Esophagus squamous epithelium (tissue), 5 donors: ENCODE measurements around the gene QKI. TPM values are rescaled to one million over a fixed set of nuclear protein-coding genes. Genes with fewer than 3 reads are reported as not detected.

Experiments used
- DNase-seq: peaks from one replicate; lab custom pipeline; 2025; lab: John Stamatoyannopoulos, UW
- H3K27ac ChIP-seq, 4 donors: fragments of 200-600 bp; sonication (generic); one replicate each; pipeline ENCODE4 v1.5.1; 2016 to 2019; ENCODE audit warnings: mild to moderate bottlenecking in 1 of 4
- H3K27me3 ChIP-seq, 4 donors: fragments of 200-600 bp; sonication (generic); 1 replicate in 3 of 4; 2 replicates in 1 of 4; pipeline versions ENCODE4 v1.5.1 to v1.6.0; 2017 to 2021; ENCODE audit warnings: antibody characterized with exemption in 1 of 4
- H3K36me3 ChIP-seq, 3 donors: fragments of 200-600 bp; sonication (generic); one replicate each; pipeline ENCODE4 v1.5.1; 2016 to 2019
- H3K4me1 ChIP-seq, 3 donors: fragments of 200-600 bp; sonication (generic); one replicate each; pipeline ENCODE4 v1.5.1; 2017 to 2019
- H3K4me3 ChIP-seq, 4 donors: fragments of 200-600 bp; sonication (generic); 1 replicate in 3 of 4; 2 replicates in 1 of 4; pipeline ENCODE4 v1.5.1; 2016 to 2019; ENCODE audit warnings: mild to moderate bottlenecking in 2 of 4, moderate library complexity in 1 of 4
- H3K9me3 ChIP-seq, 3 donors: fragments of 200-600 bp; sonication (generic); one replicate each; pipeline ENCODE4 v1.5.1; 2016 to 2019
- POLR2A ChIP-seq, 4 donors: fragments of 450-650 bp; IDR thresholded peaks; one replicate each; pipeline ENCODE4 v1.6.1; 2017; ENCODE audit warnings: antibody characterized with exemption in 4 of 4, mild to moderate bottlenecking in 4 of 4, moderate library complexity in 3 of 4
- WGBS, 2 donors: methylation state at CpG; one replicate each; pipeline ENCODE4 v1.1.5; 2018; 5-methylcytosine and 5-hydroxymethylcytosine counted together
- intact Hi-C: fragments of 100-400 bp; cut with DNase I; formaldehyde crosslinking; loops from one replicate; pipeline ENCODE4 v1.15.0; 2022
- total RNA-seq, 4 donors: library from RNA; depleted of rRNA; stranded (reverse); fragments of >200 nt; gene quantifications; one replicate each; pipeline ENCODE4 v1.1.0, GENCODE V29; 2016
- TF ChIP-seq, protein P1 (sequence below), 6 experiments: fragments of 450-650 bp in 4 of 6; fragments of 200-600 bp in 2 of 6; sonication (generic) in 2 of 6; IDR thresholded peaks; one replicate each; pipeline ENCODE4 v1.5.1; 2016 to 2019; ENCODE audit warnings: antibody characterized with exemption in 6 of 6, mild to moderate bottlenecking in 4 of 6, moderate library complexity in 4 of 6
- donor health status: DM: yes; HTN: yes; CAD: no.

Gene QKI
- total RNA-seq, 4 donors from 2014 or later, result 46.2 to 149 (median 65.4) TPM

DNA sequence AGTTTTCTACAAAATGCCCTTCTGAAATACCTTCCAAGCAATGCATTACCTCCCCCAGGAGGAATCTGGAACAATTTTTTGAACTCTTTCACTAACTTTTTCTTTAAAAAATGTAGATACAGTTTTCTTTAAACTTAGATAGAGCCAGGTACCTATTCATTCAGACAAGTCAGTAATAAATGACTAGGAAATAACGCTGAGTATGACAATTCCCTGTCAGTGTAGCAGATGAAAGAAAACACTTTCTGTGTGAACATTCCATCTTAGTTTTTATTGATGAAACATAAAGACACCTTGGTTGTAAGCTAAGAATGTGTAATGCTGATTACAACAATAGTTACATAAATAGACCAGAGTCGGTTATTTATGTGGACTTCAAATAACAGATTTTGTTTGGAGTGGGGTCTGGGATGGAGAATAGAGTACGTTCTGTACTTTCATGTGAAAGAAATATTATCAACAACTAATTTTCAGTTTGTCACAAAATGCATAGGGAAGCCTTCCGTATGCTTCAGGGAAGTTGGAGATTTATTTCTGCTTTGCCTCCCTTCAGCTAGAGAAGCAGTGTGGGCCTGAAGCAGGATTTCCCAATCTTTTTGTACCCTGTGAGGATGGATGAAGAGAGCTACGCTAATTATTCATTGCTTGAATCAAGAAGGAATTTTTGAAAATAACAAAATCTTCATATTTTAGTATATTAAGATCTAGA lies 19.2 kb upstream of the QKI start:
- TF ChIP-seq, protein P1, sequence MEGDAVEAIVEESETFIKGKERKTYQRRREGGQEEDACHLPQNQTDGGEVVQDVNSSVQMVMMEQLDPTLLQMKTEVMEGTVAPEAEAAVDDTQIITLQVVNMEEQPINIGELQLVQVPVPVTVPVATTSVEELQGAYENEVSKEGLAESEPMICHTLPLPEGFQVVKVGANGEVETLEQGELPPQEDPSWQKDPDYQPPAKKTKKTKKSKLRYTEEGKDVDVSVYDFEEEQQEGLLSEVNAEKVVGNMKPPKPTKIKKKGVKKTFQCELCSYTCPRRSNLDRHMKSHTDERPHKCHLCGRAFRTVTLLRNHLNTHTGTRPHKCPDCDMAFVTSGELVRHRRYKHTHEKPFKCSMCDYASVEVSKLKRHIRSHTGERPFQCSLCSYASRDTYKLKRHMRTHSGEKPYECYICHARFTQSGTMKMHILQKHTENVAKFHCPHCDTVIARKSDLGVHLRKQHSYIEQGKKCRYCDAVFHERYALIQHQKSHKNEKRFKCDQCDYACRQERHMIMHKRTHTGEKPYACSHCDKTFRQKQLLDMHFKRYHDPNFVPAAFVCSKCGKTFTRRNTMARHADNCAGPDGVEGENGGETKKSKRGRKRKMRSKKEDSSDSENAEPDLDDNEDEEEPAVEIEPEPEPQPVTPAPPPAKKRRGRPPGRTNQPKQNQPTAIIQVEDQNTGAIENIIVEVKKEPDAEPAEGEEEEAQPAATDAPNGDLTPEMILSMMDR (IDR thresholded peaks at IDR 0.05), result no peak
- no peak for TF ChIP-seq POLR2A (IDR thresholded peaks at IDR 0.05)
- H3K27ac ChIP-seq, result no peak overlapping the region

DNA sequence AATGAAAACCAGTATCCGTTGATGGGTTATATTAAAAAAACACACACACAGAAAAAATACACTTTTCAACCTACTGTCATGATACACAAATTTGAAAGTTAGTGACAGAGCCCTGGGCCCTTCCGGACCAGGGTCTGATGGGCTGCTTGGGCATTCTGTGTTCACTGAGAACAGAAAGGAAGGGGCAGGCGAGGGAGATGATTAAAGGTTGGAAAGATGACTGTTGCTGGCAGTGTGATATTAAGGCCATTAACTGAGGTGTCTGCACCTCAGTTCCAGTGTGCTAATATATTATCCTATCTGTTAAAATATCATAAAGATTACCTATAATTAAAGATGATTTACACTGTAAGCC lies 18.7 kb upstream of the QKI start:
- Histone ChIP-seq H3K4me1 (peaks cover 8 to 48% (median 11%) of the 10 kb centered on the region in 3 donors), H3K27me3 (no peaks in the 10 kb centered on the region), H3K27ac (no peak overlapping the region), H3K4me3 (no peak overlapping the region), H3K36me3 (no peaks in the 10 kb centered on the region), H3K9me3 (no peaks in the 10 kb centered on the region)
- intact Hi-C loops, result no loop called here
- no peak for TF ChIP-seq POLR2A (IDR thresholded peaks at IDR 0.05)
- TF ChIP-seq, protein P1 (IDR thresholded peaks at IDR 0.05), result no peak
- no peak for DNase-seq
- WGBS, 2 donors, result 91 to 98% methylated on average over 3 of the region's 3 CpGs

More for the DNA sequence above, 19.2 kb upstream of the QKI start:
- intact Hi-C loops, result no loop called here
- no peaks in the 10 kb centered on the region for H3K36me3 ChIP-seq
- peaks cover 8 to 48% (median 11%) of the 10 kb centered on the region in 3 donors for H3K4me1 ChIP-seq
- H3K27me3 ChIP-seq, result no peaks in the 10 kb centered on the region
- no peak for DNase-seq
- no peak overlapping the region for H3K4me3 ChIP-seq
- H3K9me3 ChIP-seq, result no peaks in the 10 kb centered on the region
- WGBS, 2 donors, result 85% methylated on average over 5 of the region's 5 CpGs

DNA sequence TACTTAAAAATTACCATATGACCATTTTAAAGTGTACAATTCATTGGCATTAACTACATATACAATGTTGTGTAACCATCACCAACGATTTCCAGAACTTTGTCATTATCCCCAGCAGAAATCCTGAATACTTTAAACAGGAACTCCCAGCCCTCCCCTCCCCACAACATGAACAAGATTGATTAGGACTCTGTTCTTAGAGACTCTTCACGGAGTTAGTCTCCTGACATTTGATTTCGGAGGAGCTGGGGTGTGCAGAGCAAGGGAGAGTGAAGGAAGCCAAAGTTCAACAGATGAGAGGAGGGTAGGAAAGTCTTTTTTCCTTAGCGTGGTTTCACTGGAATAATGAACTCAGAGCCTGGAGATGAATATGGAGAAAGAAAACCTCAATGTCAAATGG lies 17.2 kb upstream of the QKI start:
- no peaks in the 10 kb centered on the region for H3K36me3 ChIP-seq
- H3K27ac ChIP-seq, result peak overlapping the region in 1 of 4 donors; percentile 49
- intact Hi-C loops, result no loop called here
- no peaks in the 10 kb centered on the region for H3K27me3 ChIP-seq
- WGBS, 2 donors, result 50 to 75% methylated on average over 4 of the region's 4 CpGs
- no peaks in the 10 kb centered on the region for H3K9me3 ChIP-seq
- H3K4me1 ChIP-seq, result peaks cover 1 to 39% (median 5%) of the 10 kb centered on the region in 3 donors
- no peak for TF ChIP-seq POLR2A (IDR thresholded peaks at IDR 0.05)
- TF ChIP-seq, protein P1 (IDR thresholded peaks at IDR 0.05), result no peak
- H3K4me3 ChIP-seq, result peak overlapping the region in 1 of 4 donors; percentile 65
- no peak for DNase-seq

DNA sequence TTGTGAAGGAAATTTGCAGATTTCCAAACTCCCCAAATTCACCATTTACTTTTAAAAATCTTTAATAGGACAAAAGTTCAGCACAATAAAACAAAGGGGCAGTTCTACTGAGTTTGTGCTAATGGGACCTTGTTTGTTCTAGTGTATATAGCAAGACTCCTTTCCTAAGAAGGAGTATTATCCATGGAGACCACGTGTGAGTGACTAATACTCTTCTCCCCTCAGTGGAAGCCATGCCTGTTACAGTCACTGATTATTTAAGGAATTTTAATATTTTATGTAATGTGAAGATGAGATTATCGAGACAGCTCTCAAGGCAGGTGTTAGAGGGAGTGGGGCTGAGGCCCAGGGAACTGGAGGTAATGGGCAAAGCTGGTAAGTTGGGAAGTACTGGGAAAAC lies 16.4 kb upstream of the QKI start:
- H3K4me1 ChIP-seq, result peaks cover 0 to 31% (median 5%) of the 10 kb centered on the region in 3 donors
- DNase-seq, result no peak
- intact Hi-C loops, result no loop called here
- TF ChIP-seq POLR2A (IDR thresholded peaks at IDR 0.05), result no peak
- TF ChIP-seq, protein P1 (IDR thresholded peaks at IDR 0.05), result no peak
- H3K9me3 ChIP-seq, result no peaks in the 10 kb centered on the region
- H3K27me3 ChIP-seq, result no peaks in the 10 kb centered on the region
- no peaks in the 10 kb centered on the region for H3K36me3 ChIP-seq
- peak overlapping the region in 2 of 4 donors; percentile 19 to 57 for H3K27ac ChIP-seq
- no peak overlapping the region for H3K4me3 ChIP-seq
- 80 to 83% methylated on average over 2 of the region's 2 CpGs for WGBS, 2 donors

DNA sequence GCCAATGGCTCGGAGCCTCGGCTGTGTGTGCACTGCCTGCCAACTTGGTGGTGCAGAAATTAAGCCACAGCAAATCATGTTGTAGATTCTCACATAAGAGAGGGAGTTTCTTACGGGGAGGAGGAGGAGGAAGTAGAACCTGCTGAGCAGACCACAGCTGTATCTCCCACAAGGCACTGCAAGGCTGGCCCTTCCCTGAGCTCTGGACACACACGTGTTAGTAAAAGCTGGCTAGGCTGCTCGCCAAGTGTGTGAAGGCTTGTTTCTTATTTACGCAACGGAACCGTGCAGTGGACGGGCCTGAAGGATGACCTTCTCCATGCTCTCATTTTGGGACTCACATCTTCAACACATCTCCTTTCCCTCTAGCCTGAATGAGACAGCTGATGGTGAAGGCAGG lies 15.7 kb upstream of the QKI start:
- intact Hi-C loops, result no loop called here
- no peak for TF ChIP-seq POLR2A (IDR thresholded peaks at IDR 0.05)
- TF ChIP-seq, protein P1 (IDR thresholded peaks at IDR 0.05), result no peak
- Histone ChIP-seq H3K4me1 (peaks cover 0 to 25% (median 5%) of the 10 kb centered on the region in 3 donors), H3K4me3 (no peak overlapping the region), H3K27ac (peak overlapping the region in 2 of 4 donors; percentile 23 to 57), H3K9me3 (no peaks in the 10 kb centered on the region), H3K27me3 (no peaks in the 10 kb centered on the region), H3K36me3 (no peaks in the 10 kb centered on the region)
- no peak for DNase-seq
- 75 to 78% methylated on average over 9 of the region's 9 CpGs for WGBS, 2 donors
